Measurements from ENCODE around the gene TIAM2. TPM values are rescaled to one million over a fixed set of nuclear protein-coding genes. Genes with fewer than 3 reads are reported as not detected.

TIAM2 gene
- total RNA-seq, 4 donors from 2014 or later = 4.2 to 12.7 (median 7.5) TPM

- DNase-seq = no peak
- no peak for TF ChIP-seq POLR2A (IDR thresholded peaks at IDR 0.05)
- TF ChIP-seq POLR2AphosphoS5 (IDR thresholded peaks at IDR 0.05) = no peak
- no peak for TF ChIP-seq CTCF (IDR thresholded peaks at IDR 0.05)
- TF ChIP-seq EP300 (IDR thresholded peaks at IDR 0.05; ENCODE audit: low read depth) = no peak
- intact Hi-C loops (cut with DNase I; ENCODE audit: low total_unique reads) (no loop called here), in situ Hi-C loops (cut with MboI; ENCODE audit: low pct_ligation_motif_present in 1 of 4, low pct_unique_long_range_greater_than_20kb in 1 of 4, low sequenced_read_pairs in 3 of 4) (no loop called here)
- Histone ChIP-seq H3K27me3 (no peaks in the 10 kb centered on the region), H3K4me1 (peaks cover 0 to 22% (median 9%) of the 10 kb centered on the region in 4 donors), H3K36me3 (no peaks in the 10 kb centered on the region), H3K27ac (no peak overlapping the region), H3K9me3 (no peaks in the 10 kb centered on the region), H3K4me3 (no peak overlapping the region)
- 83 to 93% methylated on average over 1 to 4 of the region's 4 CpGs for WGBS, 2 donors (ENCODE audit: low coverage in 1 of 2)
These were observed 151.1 kb downstream of the TIAM2 start for GRCh38 chr6:155146205-155146604.

DNA sequence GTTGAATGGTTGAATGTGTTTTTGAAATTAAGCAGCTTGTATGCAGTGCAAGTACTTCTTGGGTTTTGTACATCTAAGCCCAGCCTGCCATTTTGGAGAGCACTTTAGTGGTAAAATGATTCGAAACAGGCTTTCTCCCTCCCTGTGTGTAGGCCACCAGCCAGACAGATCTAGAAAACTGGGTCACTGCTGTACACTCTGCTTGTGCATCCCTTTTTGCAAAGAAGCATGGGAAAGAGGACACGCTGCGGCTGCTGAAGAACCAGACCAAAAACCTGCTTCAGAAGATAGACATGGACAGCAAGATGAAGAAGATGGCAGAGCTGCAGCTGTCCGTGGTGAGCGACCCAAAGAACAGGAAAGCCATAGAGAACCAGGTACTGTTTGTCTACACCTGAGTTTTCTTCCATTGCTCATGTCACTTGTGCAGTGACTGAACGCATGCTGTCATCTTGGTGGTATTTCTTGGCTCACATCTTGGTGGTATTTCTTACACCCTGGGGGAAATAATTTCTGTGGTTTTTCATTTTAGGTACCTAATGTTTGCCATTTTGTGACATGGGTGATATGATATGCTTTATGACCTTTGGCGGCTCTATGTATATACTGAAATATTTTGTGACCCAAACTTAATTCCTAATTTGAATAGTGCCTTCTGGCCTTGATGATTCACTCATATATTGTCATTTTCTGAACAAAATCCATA, 153.0 kb downstream of the TIAM2 start:
- 88 to 92% methylated on average over 2 to 7 of the region's 7 CpGs for WGBS, 2 donors (ENCODE audit: low coverage in 1 of 2)
- H3K36me3 ChIP-seq = no peaks in the 10 kb centered on the region
- peaks cover 0 to 7% (median 3%) of the 10 kb centered on the region in 4 donors for H3K4me1 ChIP-seq
- H3K9me3 ChIP-seq = no peaks in the 10 kb centered on the region
- TF ChIP-seq CTCF (IDR thresholded peaks at IDR 0.05) = no peak
- TF ChIP-seq EP300 (IDR thresholded peaks at IDR 0.05; ENCODE audit: low read depth) = no peak
- no peak for TF ChIP-seq POLR2A (IDR thresholded peaks at IDR 0.05)
- TF ChIP-seq POLR2AphosphoS5 (IDR thresholded peaks at IDR 0.05) = no peak
- in situ Hi-C loops (cut with MboI; ENCODE audit: low pct_ligation_motif_present in 1 of 4, low pct_unique_long_range_greater_than_20kb in 1 of 4, low sequenced_read_pairs in 3 of 4) (no loop called here), intact Hi-C loops (cut with DNase I; ENCODE audit: low total_unique reads) (no loop called here)
- DNase-seq = no peak
- no peak overlapping the region for H3K27ac ChIP-seq
- no peaks in the 10 kb centered on the region for H3K27me3 ChIP-seq
- H3K4me3 ChIP-seq = no peak overlapping the region

DNA sequence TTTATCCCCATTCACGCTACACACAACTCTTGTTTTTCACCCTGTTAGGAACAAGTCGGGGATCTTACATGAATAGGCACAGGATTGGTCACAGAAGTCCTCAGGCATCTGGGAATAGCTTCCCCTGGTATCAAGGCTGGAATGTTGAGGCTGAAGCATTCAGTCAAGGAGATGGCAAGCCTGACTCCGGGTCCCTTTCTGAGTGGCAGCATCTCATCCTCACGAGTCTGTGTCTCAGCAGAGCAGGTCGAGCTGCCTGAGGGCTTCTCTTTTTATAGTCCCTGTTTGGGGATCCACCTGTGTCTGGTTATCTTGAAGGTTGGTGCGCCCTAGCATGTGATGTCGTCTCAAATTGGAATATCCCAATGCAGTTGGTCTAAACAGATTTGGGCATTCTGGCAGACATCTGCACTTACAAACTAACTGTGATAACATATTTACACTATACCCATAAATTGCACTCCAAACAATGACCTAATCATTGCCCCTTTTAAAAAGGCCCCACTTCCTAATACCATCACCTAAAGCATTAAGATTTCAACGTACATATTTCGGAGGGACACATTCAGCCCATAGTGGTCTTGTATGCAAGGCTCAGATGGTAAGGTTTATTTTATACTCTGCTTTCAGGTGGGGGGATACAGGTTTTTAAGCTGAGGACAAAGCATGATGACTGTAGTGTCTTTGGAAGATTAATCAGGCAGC, 156.0 kb downstream of the TIAM2 start:
- TF ChIP-seq POLR2A (IDR thresholded peaks at IDR 0.05) (no peak), POLR2AphosphoS5 (IDR thresholded peaks at IDR 0.05) (no peak), EP300 (IDR thresholded peaks at IDR 0.05; ENCODE audit: low read depth) (no peak), CTCF (IDR thresholded peaks at IDR 0.05) (no peak)
- Histone ChIP-seq H3K9me3 (no peaks in the 10 kb centered on the region), H3K4me3 (no peak overlapping the region), H3K27ac (no peak overlapping the region), H3K27me3 (no peaks in the 10 kb centered on the region), H3K4me1 (peaks cover 4 to 14% (median 11%) of the 10 kb centered on the region in 4 donors), H3K36me3 (no peaks in the 10 kb centered on the region)
- in situ Hi-C loops (cut with MboI; ENCODE audit: low pct_ligation_motif_present in 1 of 4, low pct_unique_long_range_greater_than_20kb in 1 of 4, low sequenced_read_pairs in 3 of 4) (loop anchor here in 3 of 4 donors (25.0 kb wide), 1 partner anchor 464 kb away; no protein-coding TSS in a partner anchor), intact Hi-C loops (cut with DNase I; ENCODE audit: low total_unique reads) (no loop called here)
- no peak for DNase-seq
- WGBS, 2 donors (ENCODE audit: low coverage in 1 of 2) = 89 to 100% methylated on average over 1 to 9 of the region's 9 CpGs

DNA sequence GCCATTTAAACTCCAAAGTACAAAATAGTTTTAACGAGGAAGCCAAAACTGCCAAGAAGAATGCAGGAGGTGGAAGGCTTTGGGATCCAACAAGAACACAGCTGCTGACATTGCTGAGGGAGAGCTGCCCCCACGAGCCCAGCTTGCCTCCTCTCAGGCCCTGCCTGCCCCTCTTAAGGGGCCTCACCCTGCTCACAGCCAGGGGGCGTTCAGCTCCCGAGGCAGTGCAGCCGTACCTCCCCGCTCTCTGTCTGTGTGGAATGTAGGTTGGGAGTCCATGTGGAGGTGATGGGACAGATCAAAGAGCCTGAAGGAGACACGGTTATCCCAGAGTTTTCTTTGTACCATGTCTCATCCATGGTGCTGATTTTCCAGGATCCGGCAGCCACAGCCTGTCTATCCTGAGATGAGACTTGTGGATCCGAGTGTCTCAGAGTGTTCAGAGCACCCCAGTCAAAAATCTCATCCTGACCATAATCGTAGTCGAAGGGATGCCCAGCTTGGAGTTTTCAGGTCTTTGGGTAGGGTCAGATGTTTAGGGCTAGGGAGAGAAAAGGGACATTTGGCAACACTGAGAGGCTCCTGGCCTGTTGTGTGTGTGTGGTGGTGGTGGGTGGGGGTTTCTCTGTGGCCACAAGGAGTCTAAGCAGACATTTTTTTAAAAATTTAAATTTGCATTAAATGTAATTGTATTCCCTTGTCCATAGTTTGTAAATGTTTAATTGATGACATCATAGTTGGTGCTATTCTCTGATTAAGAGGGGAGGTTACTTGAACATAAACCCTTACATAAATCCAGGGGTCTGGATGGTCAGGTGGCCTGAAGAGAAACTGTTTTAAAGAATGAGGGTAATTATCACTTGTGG, 157.3 kb downstream of the TIAM2 start:
- in situ Hi-C loops (cut with MboI; ENCODE audit: low pct_ligation_motif_present in 1 of 4, low pct_unique_long_range_greater_than_20kb in 1 of 4, low sequenced_read_pairs in 3 of 4) (loop anchor here in 3 of 4 donors (25.0 kb wide), 1 partner anchor 465 kb away; no protein-coding TSS in a partner anchor), intact Hi-C loops (cut with DNase I; ENCODE audit: low total_unique reads) (no loop called here)
- no peaks in the 10 kb centered on the region for H3K9me3 ChIP-seq
- no peak overlapping the region for H3K4me3 ChIP-seq
- H3K4me1 ChIP-seq = peaks cover 4 to 14% (median 11%) of the 10 kb centered on the region in 4 donors
- no peak for DNase-seq
- H3K27ac ChIP-seq = no peak overlapping the region
- no peaks in the 10 kb centered on the region for H3K27me3 ChIP-seq
- no peaks in the 10 kb centered on the region for H3K36me3 ChIP-seq
- TF ChIP-seq EP300 (IDR thresholded peaks at IDR 0.05; ENCODE audit: low read depth) (no peak), POLR2A (IDR thresholded peaks at IDR 0.05) (no peak), POLR2AphosphoS5 (IDR thresholded peaks at IDR 0.05) (no peak), CTCF (IDR thresholded peaks at IDR 0.05) (no peak)
- WGBS, 2 donors (ENCODE audit: low coverage in 1 of 2) = 81% methylated on average over 11 of the region's 11 CpGs; no CpG with 5 or more reads in 1 of the 2 donors

Measured in transverse colon (tissue), 4 donors.